OCI-LY7 (cell line): Measurements from ENCODE around the gene IZUMO4.

Experiments
- EZH2phosphoT487 ChIP-seq: fragments of 200-600 bp; sonication (generic); IDR thresholded peaks from 2 replicates; pipeline ENCODE4 v1.6.1; 2018; ENCODE audit warnings: low read depth, borderline replicate concordance, mild to moderate bottlenecking, mixed run types, antibody characterized with exemption, low read length, moderate library complexity, mixed read lengths
- TF ChIP-seq, protein P1 (sequence below): fragments of 200-600 bp; sonication (generic); conservative IDR thresholded peaks from 2 replicates; pipeline ENCODE4 v1.5.1; 2014; ENCODE audit warnings: mild to moderate bottlenecking, antibody characterized with exemption, low read length, moderate library complexity, mixed read lengths

DNA sequence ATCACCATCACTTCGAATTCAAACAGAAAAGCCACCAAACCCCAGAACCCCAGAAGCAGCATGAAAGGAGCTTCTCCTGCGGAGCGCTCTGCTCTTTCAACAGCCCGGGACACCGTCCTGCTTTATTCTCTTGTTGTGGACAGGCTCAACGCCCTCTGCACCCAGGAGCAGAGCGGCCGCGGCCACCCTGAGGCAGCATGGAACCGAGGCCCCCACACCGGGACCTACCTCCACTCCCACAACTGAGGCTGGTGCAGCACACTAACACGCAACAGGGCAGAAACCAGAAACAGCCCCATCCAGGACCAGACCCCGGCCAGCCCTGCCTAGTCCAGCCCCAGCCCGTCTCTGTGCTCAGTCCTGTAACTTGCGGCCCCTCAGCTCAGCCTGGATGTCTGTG lies 47.5 kb downstream of the IZUMO4 start:
- TF ChIP-seq, protein P1, sequence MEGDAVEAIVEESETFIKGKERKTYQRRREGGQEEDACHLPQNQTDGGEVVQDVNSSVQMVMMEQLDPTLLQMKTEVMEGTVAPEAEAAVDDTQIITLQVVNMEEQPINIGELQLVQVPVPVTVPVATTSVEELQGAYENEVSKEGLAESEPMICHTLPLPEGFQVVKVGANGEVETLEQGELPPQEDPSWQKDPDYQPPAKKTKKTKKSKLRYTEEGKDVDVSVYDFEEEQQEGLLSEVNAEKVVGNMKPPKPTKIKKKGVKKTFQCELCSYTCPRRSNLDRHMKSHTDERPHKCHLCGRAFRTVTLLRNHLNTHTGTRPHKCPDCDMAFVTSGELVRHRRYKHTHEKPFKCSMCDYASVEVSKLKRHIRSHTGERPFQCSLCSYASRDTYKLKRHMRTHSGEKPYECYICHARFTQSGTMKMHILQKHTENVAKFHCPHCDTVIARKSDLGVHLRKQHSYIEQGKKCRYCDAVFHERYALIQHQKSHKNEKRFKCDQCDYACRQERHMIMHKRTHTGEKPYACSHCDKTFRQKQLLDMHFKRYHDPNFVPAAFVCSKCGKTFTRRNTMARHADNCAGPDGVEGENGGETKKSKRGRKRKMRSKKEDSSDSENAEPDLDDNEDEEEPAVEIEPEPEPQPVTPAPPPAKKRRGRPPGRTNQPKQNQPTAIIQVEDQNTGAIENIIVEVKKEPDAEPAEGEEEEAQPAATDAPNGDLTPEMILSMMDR = no peak
- no peak for TF ChIP-seq EZH2phosphoT487
